ENCODE measurements around the gene ST3GAL4. TPM values are rescaled to one million over a fixed set of nuclear protein-coding genes. Genes with fewer than 3 reads are reported as not detected.
"Not testable (repeated sequence)": the region's sequence is repeated elsewhere in the genome, so short reads cannot be mapped to it uniquely, and the experiment has no call there.

Gene ST3GAL4
- total RNA-seq = 39.2 TPM
- long read RNA-seq, transcript ST3GAL4-201 (11 exons, 1,790 nt) = minor isoform, 8 of 74 reads
- long read RNA-seq, transcript ST3GAL4-204 (11 exons, 1,812 nt) = major isoform, 31 of 74 reads
- long read RNA-seq, partial matches to known transcripts = 4 of 74 reads
- long read RNA-seq, other reads (novel, unspliced or antisense) = 24 of 74 reads

DNA sequence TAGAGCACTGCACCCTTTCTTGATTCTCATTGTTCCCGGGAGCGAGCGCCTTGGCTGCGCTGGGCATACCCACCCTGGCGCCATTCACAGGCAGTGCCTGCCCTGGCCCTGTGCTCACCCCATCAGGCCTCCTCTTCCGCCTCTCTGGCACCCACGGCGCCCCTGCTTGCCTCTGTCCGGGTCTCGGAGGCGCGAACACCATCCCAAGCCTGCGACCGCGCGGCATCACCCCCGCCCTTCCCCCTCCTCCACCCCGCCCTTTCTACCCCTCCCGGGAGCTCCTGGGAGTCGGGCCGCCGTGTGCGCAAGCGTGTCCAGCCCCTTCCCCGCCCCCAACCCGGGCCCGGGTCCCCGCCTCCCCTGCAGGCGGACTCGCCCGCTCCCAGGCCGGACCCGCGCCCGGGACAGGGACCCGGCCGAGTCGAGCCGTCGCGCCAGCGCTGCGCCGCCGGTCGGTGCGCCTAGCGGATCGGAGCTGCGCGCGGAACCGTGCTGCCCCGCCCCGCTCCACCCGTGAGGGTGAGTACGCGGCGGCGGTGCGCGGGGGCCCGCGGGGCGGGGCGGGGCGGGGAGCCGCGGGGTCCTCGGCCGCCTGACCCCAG lies at the start of gene ST3GAL4:
Gene ST3GAL4 (plus strand): TSS at position 363 of the 602 bp plus-strand sequence. CDS start 50,470 bp downstream, outside the sequence.
- intact Hi-C loops (cut with DNase I) = no loop called here
- peak; percentile 88 for DNase-seq
- H3K36me3 ChIP-seq = no peaks in the 10 kb centered on the region

DNA sequence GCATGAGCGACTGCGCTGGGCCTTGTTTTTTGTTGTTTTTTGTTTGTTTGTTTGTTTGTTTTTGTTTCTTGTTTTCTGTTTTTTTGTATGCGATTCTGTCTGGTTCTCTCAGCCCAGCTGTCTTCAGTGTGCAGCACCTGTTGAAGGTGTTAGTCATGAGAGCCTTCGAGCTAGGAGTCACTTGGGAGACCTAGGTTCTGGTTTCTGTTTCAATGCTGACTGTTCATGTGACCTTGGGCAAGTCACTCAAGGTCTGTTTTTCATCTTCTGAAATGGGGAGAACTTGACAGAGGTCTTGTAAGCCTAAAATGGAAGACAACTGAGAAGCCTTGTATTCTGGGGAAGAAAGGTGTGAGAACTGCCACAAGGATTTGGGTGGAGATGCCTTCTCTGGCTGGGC lies 49.8 kb upstream of the ST3GAL4 start:
- TF ChIP-seq, protein P1, sequence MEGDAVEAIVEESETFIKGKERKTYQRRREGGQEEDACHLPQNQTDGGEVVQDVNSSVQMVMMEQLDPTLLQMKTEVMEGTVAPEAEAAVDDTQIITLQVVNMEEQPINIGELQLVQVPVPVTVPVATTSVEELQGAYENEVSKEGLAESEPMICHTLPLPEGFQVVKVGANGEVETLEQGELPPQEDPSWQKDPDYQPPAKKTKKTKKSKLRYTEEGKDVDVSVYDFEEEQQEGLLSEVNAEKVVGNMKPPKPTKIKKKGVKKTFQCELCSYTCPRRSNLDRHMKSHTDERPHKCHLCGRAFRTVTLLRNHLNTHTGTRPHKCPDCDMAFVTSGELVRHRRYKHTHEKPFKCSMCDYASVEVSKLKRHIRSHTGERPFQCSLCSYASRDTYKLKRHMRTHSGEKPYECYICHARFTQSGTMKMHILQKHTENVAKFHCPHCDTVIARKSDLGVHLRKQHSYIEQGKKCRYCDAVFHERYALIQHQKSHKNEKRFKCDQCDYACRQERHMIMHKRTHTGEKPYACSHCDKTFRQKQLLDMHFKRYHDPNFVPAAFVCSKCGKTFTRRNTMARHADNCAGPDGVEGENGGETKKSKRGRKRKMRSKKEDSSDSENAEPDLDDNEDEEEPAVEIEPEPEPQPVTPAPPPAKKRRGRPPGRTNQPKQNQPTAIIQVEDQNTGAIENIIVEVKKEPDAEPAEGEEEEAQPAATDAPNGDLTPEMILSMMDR (IDR thresholded peaks at IDR 0.05) = no peak
- DNase-seq = no peak
- no peaks in the 10 kb centered on the region for H3K9me3 ChIP-seq
- H3K4me3 ChIP-seq = no peak overlapping the region
- no peak overlapping the region for H3K27ac ChIP-seq
- intact Hi-C loops (cut with DNase I) = no loop called here
- ATAC-seq = no peak
- peaks cover 11% of the 10 kb centered on the region for H3K4me1 ChIP-seq
- peaks cover 7% of the 10 kb centered on the region for H3K36me3 ChIP-seq
- no peaks in the 10 kb centered on the region for H3K27me3 ChIP-seq

More for the DNA sequence above, at the start of gene ST3GAL4:
- H3K4me3 ChIP-seq = peak within 1 kb of the TSS; percentile 75
- peak within 1 kb of the TSS; percentile 83 for H3K27ac ChIP-seq
- H3K9me3 ChIP-seq = no peaks in the 10 kb centered on the region
- TF ChIP-seq, protein P1 (IDR thresholded peaks at IDR 0.05) = no peak
- peak; percentile 86 for ATAC-seq
- H3K27me3 ChIP-seq = no peaks in the 10 kb centered on the region
- peaks cover 59% of the 10 kb centered on the region for H3K4me1 ChIP-seq

GRCh38 chr11:126307706-126308105 lies 47.8 kb upstream of the ST3GAL4 start:
- ATAC-seq (no peak), DNase-seq (no peak)
- H3K4me1 ChIP-seq = peaks cover 17% of the 10 kb centered on the region
- TF ChIP-seq, protein P1 (IDR thresholded peaks at IDR 0.05) = peak; percentile 23
- intact Hi-C loops (cut with DNase I) = no loop called here
- peaks cover 7% of the 10 kb centered on the region for H3K36me3 ChIP-seq
- H3K27ac ChIP-seq = no peak overlapping the region
- H3K27me3 ChIP-seq = no peaks in the 10 kb centered on the region
- H3K9me3 ChIP-seq = no peaks in the 10 kb centered on the region
- no peak overlapping the region for H3K4me3 ChIP-seq

GRCh38 chr11:126308271-126308671 lies 47.2 kb upstream of the ST3GAL4 start:
- no peak for DNase-seq
- H3K4me1 ChIP-seq = peaks cover 17% of the 10 kb centered on the region

GRCh38 chr11:126308771-126309170 lies 46.7 kb upstream of the ST3GAL4 start:
- H3K27me3 ChIP-seq; H3K36me3 ChIP-seq; H3K9me3 ChIP-seq; H3K4me3 ChIP-seq; DNase-seq; intact Hi-C loops (cut with DNase I); H3K27ac ChIP-seq; ATAC-seq: not testable (repeated sequence)
- H3K4me1 ChIP-seq = peaks cover 17% of the 10 kb centered on the region

More at GRCh38 chr11:126308271-126308671, 47.2 kb upstream of the ST3GAL4 start:
- H3K27me3 ChIP-seq = no peaks in the 10 kb centered on the region
- no peak overlapping the region for H3K27ac ChIP-seq
- peaks cover 7% of the 10 kb centered on the region for H3K36me3 ChIP-seq
- no peak for ATAC-seq
- TF ChIP-seq, protein P1 (IDR thresholded peaks at IDR 0.05) = no peak
- no peak overlapping the region for H3K4me3 ChIP-seq
- no peaks in the 10 kb centered on the region for H3K9me3 ChIP-seq
- intact Hi-C loops (cut with DNase I) = no loop called here

DNA sequence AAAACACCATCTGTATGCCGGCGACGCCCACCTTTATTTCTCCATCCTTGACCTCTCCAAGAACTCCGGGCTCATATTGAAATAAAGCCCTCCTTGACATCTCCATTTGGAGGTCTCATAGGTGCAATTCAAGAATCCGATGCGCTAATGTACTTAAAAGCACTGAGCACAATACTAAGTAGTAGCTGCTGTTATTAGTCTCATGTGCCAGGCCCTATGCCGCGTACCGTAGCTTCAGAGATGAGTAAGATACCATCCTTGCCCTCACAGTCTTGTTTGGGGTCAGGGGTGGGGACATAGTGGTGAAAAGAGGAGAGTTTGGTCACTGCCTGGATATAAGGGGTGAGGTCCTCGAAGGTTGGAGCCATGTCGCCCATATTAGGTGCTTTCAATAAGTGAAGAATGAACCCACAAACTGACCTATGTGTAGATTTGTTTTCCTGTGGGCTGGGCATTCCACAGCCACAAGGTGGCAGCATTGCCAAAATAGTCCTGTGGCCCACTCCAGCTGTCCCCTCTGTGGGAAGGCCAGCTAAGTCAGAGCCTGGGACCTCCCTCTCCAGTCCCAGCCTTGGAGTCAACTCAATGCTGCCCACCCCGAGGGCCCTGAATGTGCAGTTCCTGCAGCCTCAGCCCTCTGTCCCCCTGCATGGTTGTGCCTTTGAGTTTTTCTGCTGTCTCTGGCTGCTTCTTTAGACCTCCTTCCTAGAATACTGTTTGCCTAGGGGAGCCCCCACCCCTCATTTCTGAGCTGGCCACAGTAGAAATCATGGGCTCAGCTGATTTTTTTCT lies 45.1 kb upstream of the ST3GAL4 start:
- Histone ChIP-seq H3K36me3 (peaks cover 7% of the 10 kb centered on the region), H3K27me3 (no peaks in the 10 kb centered on the region), H3K4me1 (peaks cover 8% of the 10 kb centered on the region), H3K27ac (peak overlapping the region; percentile 47), H3K9me3 (no peaks in the 10 kb centered on the region), H3K4me3 (no peak overlapping the region)
- TF ChIP-seq, protein P1 (IDR thresholded peaks at IDR 0.05) = peak; percentile 90
- peak; percentile 94 for ATAC-seq
- peak; percentile 78 for DNase-seq
- intact Hi-C loops (cut with DNase I) = loop anchor here (5.0 kb wide), 2 partner anchors 127 to 172 kb away; no protein-coding TSS in a partner anchor

Measured in upper lobe of right lung (tissue), 1 donor.